ENCODE measurements around the gene HSPA1A.

GRCh38 chr6:31775633-31776484 lies 39.5 kb upstream of the HSPA1A start:
- TF ChIP-seq ZNF629 (tag by site-specific recombination; IDR thresholded peaks at IDR 0.05) (no peak), ZNF692 (tag by site-specific recombination; IDR thresholded peaks at IDR 0.05) (no peak), REPIN1 (tag by site-specific recombination; IDR thresholded peaks at IDR 0.05; ENCODE audit: low read depth) (no peak), EGR2 (tag by site-specific recombination; IDR thresholded peaks at IDR 0.05; ENCODE audit: low read depth) (no peak), CTCF (tag by site-specific recombination; IDR thresholded peaks at IDR 0.05) (no peak), ZFP41 (tag by site-specific recombination; IDR thresholded peaks at IDR 0.05; ENCODE audit: borderline replicate concordance) (no peak), ZNF274 (IDR thresholded peaks at IDR 0.05; ENCODE audit: low read length) (no peak), ZNF274 (tag by site-specific recombination; IDR thresholded peaks at IDR 0.05; ENCODE audit: borderline replicate concordance) (no peak), YY1 (tag by site-specific recombination; IDR thresholded peaks at IDR 0.05) (no peak), ZNF398 (tag by site-specific recombination; IDR thresholded peaks at IDR 0.05) (no peak), ZNF76 (tag by site-specific recombination; IDR thresholded peaks at IDR 0.05; ENCODE audit: borderline replicate concordance, low read depth) (no peak)

All from HEK293 (cell line).